Peyer's patch (tissue), 4 donors: ENCODE results near the gene ASL.

Experiments
- CTCF ChIP-seq, 6 experiments: fragments of 450-650 bp in 4 of 6; fragments of 200-600 bp in 2 of 6; sonication (generic) in 1 of 6; IDR thresholded peaks; one replicate each; pipeline ENCODE4 v1.5.1; 2017 to 2019; ENCODE audit warnings: antibody characterized with exemption in 6 of 6, mild to moderate bottlenecking in 3 of 6, moderate library complexity in 1 of 6
- POLR2A ChIP-seq, 2 donors: fragments of 450-650 bp; IDR thresholded peaks; one replicate each; pipeline ENCODE4 v1.5.1; 2017; ENCODE audit warnings: antibody characterized with exemption in 2 of 2, mild to moderate bottlenecking in 2 of 2, moderate library complexity in 2 of 2

GRCh38 chr7:66088861-66089838 is 13.5 kb downstream of the ASL start:
- TF ChIP-seq CTCF (IDR thresholded peaks at IDR 0.05) (no peak), POLR2A (IDR thresholded peaks at IDR 0.05) (no peak)
